GM21576 (cell line): ENCODE data around the gene HNRNPUL1.

ENCODE experiments used
- ATAC-seq: cut with Tn5 transposase; IDR thresholded peaks from one replicate; pipeline ENCODE4 v1.9.1; 2021; ENCODE audit warnings: mild to moderate bottlenecking, moderate library complexity; ENCODE audit not compliant: unreplicated experiment

Gene HNRNPUL1

DNA sequence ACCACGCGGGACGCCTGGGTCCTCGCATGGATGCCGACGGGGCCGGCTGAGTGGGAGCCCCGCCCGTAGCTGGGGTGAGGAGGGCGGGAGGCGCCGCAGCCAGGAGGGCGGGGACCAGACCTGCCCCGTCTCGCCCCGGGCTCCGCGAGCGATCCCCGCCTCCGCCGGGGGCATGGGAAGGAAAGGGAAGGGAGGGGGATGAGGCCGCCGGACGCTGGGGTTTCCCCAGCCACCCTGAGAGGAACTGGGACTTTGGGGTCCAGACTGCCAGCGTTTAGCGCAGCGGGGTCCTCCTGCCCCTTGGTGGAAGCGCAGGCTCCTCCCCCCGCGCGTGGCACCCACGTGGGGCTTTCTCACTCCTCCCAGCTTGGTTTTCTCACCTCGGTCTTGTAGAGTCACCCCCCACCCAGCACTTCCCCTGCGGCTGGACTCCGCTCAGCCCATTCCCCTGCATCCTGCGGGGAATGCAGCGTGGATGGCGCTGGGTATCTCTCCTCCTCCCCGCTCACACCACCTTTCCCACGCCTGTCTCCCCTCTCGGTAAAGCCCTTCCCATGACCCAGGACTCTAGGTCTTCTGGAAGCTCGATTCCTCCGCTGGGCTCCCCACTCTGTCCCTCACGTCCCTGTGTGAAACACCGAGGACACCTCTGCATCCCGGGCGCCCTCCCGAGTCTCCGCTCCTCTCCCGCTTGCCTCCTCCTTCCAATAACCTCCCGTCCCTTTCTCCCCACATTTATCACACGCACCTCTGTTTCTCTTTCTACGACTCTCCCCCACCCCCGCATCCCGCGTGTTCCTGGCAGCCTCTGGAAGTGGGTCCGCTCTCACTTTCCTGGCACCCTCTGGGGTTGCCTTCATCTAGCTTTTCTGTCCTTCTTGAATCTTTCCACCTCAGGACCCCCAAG is 87.4 kb downstream of the HNRNPUL1 start:
- ATAC-seq, result peak; percentile 29

DNA sequence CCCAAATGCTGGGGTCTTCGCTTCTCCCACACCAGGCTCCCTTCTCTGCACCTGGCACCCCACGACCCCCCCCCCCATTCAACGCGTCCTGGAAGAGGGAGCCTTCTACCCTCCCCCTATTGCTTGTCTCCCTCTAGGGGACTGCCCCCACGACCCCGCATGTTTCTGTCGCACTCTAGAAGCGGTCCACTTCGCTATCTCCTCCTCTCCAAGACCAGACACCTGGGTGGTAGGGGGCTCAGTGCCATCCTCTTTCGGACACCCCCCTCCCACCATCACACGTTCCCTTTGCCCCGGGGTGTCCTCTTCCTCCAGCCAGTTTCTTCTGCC is 88.1 kb downstream of the HNRNPUL1 start:
- no peak for ATAC-seq

DNA sequence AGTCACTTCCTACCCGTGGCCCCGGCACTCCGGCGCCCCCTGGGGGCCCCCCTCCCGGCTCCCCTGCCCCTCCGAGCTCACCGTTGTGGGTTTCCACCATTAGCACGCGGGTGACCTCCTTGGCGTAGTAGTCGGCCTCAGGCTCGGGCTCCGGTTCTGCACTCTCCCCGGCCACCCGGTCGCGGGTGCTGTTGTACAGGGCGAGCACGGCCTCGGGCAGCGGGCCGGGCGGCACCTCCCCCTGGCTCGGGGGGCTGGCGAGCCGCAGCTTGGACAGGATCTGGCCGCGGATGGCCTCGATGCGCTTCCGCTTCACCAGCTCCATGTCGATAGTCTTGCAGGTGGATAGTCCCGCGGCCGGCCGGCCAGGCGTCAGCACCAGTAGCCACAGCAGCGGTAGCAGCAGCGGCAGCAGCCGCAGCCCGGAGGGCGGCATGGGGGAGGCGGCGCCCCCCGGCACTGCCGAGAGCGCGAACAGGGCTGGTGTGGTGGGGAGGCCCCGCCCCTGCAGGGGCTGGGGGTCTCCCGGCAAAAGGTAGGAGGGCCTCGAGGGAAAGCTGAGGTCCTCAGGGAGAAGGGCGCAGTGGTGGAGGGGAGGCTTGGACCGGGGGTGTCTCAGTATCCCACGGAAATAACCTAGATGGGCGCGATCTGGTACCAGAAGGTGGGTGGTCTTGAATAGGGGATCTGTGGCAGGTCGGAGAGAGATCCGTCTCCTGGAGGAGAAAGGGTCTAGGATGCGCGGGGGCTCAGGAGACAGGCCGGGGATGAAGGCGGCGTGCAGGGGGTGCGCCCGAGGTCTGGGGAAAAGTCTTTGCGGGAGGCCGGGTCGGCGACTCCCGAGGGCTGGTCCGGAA is 88.7 kb downstream of the HNRNPUL1 start:
- ATAC-seq, result no peak

DNA sequence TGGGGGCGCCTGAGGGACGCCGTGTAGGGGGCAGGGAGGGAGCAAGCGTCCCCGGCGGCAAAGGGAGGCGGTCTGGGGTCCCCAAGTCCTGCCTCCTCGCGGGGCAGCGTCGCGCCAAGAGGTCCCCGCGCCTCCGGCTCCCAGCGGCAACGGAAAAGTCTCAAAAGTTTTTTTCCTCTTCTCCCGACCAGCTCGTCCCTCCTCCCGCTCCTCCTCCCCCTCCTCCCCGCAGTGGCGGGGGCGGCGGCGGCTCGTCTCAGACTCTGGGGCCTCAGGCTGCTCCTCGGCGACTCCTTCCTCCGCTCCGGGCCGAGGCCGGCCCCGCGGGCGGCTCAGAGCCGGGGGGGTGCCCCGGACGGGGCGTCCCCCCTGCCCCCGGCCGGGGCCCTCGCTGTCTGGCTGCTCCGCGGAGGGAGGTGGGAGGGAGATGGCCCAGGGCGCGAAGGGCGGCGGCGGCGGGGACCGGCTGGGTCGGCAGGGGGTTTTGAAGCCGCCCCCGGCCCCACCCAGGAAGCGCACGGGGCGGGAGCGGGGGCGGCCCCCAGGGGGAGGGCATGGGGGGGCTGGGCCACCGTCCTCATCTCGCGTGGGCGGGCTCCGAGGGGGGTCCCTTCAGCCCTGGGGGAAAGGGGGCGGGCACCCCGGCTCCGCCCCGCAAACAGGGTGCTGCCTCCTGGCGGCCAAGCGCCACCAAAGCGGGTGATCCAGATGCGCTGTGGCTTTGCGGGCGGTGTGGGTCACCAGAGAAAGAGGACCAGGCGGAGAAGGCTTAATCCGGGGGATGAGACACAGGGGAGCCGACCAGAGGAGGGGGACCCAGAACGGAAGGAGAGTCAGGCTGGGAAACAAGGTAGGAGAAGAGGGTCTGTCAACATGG is 89.5 kb downstream of the HNRNPUL1 start, which contains the start of gene TGFB1:
Gene TGFB1 (minus strand): TSS at position 457 of the 877 bp plus-strand sequence. CDS start 878 bp downstream, outside the sequence.
- peak; percentile 43 for ATAC-seq

DNA sequence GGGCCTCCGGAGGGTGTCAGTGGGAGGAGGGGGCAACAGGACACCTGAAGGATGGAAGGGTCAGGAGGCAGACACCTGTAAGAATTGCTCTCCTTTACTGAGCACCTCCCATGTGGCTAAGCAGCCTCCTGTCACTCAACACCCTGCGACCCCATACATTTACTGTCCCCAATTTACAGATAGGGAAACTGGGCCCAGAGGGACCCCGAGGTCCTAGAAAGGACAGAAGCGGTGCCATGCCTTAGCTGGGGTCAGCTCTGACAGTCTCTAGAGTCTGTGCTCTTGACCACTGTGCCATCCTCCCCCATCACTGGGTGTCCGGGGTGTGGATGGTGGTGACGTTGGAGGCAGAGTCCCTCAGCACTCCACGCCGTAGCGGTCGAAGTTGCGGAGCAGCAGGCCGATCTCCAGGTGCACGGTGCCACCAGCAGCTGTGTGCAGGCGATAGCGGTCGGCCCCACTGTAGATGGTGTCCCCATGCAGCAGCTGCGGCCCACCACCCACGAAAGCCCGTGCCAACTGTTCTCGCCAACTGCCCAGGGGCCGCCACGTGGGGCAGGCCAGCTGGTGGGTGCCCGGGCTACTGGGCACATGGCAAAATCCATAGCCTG is 90.3 kb downstream of the HNRNPUL1 start:
- no peak for ATAC-seq

DNA sequence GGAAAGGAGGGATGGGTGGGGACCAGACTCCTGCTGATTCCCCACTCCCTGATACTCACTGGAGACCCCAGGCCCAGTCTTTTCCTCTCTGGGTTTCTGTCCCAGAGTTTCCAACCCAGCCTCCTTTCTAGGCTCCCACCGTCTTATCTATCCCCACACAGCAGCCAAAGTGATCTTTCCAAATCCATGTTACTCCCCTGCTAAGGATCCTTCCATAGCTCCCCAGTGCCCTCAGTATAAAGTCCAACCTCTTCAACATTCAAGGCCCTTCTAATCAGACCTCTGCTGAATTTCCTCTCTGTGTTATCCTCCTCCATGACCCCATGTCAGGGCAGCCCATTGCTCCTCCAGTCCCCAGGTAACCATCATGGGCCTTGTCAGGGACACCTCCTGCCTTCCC is 90.9 kb downstream of the HNRNPUL1 start:
- ATAC-seq, result no peak

DNA sequence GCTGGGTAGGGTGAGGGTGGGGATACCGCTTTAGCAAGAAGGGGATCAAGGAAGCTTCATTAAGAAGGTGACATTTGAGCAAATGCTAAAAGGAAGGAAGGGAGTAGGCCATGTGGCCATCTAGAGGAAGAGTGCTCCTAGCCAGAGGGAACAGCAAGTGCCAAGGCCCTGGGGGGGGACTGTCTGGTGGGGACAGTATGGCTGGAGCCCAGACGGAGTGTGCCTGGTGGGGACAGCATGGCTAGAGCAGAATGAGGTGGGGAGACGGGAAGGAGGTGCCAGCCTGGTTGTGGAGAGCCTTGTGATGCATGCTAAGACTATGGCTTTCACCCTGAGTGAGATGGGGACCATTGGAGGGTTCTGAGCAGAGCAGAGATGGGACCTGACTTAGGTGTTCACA is 91.6 kb downstream of the HNRNPUL1 start:
- ATAC-seq, result no peak

DNA sequence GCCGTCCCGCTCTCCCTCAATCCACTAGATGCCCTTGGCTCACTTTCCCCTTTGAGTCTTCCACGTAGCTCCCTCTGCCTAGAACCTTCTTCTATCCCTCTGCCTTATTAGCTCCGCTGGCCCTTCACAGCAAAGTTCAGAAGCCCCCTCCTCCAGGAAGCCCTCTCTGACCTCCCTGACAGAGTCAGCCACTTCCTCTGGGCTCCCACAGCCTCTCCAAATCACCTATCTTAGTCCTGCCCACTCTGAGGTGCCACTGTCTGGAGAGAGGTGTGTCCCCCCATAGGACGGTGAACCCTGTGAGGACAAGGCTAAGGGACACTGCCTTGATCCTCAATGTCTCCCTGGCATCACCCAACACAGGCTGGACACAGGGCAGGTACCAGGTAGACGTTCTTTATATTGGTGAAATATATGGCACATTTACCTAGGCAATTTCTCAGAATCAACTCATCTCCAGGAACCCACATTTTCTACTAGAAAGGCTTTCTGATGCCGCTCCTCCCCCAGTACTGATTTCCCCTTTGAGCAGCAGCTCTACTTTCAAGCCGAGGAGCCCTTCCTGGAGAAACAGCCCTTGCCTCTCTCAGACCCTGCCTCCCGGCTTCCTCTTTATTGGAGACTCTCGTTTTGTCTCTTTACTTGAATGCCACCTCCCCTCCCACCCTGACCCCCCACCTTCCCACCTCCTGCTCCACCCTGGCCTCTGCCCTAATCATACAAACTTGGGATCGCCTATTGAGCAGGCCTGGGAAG is 93.0 kb downstream of the HNRNPUL1 start:
- no peak for ATAC-seq
